M059J (cell line): ENCODE results near the gene KCNQ1OT1. TPM values are rescaled to one million over a fixed set of nuclear protein-coding genes. Genes with fewer than 3 reads are reported as not detected.

Experiments
- DNase-seq: peaks from one replicate; pipeline ENCODE4 v3.0.0-alpha.2; 2012; ENCODE audit warnings: low read depth
- total RNA-seq: library from RNA; depleted of rRNA; stranded (reverse); fragments of >200 nt; shearing (Covaris generic); gene quantifications from 2 replicates; pipeline ENCODE4 v1.2.3, GENCODE V29; 2014

KCNQ1OT1 gene
- total RNA-seq, 1 experiment from 2014 or later = 0.47 TPM

- DNase-seq = no peak
Observed at GRCh38 chr11:2584812-2585565, 114.8 kb downstream of the KCNQ1OT1 start.

GRCh38 chr11:2584434-2584811, 115.4 kb downstream of the KCNQ1OT1 start:
- DNase-seq = no peak

- no peak for DNase-seq
Observed at GRCh38 chr11:2583605-2583958, 116.2 kb downstream of the KCNQ1OT1 start.

DNA sequence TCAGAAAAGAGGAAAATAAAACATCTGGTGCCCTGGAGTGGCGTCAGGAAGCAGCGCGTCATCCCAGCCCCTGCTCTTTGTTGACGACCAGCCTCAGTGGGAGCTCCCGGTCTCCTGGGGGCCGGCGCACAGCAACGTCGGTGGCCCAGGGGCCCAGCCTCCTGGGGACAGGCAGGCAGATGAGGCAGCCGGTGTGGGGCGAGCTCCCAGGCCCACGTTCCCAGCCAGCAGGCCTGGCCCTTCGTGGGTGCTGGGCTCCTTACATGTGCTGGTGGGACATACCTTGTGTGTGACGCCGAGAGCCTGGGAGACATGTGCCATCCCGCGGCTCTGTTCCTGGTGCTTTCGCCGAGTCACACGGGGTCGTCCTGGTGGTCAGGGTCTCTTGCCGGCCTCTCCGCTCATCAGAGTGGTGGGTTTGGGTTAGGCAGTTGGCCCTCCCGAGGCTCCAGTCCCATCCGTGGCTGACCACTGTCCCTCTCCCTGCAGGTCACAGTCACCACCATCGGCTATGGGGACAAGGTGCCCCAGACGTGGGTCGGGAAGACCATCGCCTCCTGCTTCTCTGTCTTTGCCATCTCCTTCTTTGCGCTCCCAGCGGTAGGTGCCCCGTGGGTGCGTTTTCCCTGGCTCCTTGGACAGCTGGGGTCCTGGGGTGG, 116.7 kb downstream of the KCNQ1OT1 start:
- DNase-seq = no peak

DNA sequence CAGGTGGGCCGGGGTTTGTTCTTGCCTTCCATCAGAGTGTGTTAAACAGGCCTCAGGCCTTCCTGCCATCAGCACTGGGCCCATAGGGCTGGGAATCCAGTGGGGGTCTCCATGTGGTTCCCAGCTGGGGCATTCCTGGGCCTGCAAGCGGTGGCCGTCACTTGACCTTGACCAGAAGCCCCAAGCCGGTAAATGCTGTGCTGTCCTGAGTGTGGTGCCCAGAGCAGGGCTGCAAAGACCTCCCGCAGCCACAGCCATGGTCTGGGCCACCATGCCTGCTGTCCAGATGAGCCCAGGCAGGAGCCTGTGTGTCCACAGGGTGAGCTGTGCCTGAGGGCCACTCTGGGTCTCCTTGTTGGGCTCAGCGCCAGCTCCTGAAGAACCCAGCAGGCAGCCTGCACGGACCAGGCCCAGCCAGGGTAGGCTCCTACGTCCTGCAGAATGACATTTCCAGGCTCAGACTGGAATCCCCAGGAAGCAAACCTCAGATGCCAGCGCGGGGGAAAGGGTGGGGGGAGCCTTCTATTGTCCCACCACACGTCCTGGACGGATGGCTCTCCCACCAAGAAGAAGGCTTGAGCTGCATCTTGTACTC, 117.3 kb downstream of the KCNQ1OT1 start:
- no peak for DNase-seq

DNA sequence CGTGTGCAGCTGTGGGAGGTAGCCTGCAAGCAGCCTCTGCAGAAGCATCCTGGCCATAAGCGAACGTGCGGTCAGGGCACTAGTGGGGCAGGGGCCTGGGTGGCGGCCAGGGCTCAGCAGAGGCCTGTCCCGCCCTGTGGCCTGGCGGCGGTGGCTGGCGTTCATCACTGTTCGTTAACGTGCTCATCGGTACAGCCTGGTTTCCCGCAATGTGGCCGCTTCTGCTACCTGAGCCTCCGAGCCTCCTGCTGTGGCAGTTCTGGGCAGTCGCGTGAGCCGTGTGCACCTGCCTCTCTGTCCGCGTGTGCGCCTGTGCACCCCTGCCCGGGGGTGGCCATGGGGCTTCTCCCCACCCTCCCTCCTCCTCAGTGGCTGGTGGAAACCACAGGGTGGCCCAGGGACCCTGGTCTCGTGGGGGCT, 117.9 kb downstream of the KCNQ1OT1 start:
- DNase-seq = no peak

DNA sequence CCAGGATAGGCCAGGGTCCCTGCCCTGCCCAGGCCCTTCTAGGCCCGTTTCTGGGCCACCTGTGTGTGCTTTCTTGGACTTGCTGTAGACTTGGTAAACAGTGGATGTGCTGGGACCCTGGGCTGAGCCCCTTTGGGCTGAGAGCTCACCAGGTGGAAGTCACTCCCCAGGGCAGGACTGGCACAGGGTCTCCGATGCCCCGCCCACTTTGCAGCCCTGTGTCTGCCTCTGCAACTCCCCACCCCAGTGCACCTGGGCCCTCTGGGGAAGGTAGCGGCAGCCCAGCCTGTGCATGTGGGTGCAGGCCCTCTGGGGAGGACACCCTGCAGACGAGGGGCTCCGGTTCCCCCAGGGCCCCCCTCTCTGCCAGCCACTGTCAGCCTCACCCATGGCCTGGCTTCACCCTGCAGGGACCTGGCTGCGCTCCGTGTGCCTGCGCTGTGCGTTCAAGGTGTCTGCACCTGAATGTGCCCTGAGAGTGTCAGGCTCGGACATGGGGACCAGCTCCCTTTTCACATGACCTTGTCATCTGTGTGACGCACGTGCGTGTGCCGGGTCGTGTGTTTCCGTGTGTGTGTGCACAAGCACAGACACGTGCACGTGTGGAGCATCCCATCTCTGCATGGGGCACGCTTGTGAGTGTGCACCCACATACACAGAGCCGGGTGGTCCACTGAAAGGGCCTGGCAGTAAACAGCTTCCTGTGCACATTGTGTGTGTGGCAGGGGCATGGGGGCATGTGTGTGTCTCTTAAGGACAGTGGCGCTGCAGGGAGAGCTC, 118.5 kb downstream of the KCNQ1OT1 start:
- no peak for DNase-seq

DNA sequence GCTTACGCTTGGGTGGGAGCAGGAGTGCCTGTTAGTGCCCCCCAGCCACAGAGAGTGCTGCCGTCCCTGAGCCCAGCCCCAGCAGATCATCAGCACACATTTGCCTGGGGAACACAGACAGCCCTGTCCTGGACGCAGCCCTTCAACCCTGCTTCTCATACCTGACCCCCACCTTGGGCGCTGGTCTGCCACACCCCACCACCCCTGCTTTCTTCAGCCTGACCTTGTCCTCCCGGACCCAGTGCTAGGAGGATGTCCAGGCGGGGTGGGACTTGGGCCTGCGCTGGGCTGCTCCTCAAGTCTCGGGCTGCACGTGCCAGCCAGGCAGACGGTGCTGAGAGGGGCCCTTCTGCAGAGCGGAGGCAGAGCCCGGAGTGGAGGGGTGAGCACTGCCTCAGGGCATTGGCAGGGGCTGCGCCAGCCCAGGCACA, 119.2 kb downstream of the KCNQ1OT1 start:
- DNase-seq = no peak

DNA sequence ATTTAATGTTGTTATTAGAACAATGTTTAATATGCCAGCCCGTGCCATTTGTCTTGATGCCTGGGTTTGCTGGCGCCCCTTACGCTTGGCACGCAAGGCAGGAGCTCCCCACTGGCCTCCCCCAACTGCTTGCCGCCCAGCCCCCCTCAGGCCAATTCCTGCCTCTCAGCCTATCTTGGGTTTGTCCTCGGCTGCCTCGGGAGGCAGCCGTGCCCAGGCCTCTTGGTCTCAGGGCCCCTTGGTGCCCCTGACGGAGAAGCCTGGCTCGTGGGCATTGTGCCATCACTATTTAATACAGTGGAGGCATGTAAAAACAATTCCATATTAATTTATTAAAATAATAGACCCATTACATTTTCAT, 119.8 kb downstream of the KCNQ1OT1 start:
- DNase-seq = no peak

DNA sequence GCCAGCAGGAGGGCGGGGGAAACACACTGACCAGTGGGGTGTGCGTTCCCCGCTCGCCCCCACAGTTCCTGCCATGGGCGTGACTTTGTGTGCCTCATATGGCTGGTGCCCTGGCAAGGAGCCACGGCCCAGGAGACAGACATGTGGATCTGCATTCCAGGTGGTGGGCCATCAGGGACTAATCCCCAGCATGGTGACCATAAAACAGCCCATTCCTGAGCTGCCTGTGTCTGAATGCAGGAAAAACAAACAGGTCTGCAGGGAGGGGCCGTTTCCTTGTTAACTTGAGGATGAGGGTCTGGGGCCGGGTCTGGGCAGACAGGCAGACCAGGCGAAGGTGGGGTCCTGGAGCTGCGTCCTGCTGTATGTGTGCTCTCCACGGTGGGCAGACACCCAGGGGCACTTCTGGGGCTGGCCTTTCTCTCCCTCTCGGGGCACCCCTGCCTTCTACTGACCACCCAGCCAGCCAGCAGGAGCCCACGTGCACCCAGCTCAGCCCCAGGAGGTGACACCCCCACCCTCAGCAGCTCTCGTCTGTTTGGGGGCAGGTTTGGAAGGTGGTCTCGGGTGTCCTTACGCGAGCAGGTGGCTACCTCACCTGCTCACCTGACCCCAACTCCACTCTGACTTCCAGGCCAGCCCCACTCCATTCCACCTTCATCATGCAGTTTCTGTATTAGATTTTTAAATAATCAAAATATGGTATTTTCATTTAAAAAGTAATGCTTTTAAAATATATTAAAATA, 120.3 kb downstream of the KCNQ1OT1 start:
- no peak for DNase-seq

DNA sequence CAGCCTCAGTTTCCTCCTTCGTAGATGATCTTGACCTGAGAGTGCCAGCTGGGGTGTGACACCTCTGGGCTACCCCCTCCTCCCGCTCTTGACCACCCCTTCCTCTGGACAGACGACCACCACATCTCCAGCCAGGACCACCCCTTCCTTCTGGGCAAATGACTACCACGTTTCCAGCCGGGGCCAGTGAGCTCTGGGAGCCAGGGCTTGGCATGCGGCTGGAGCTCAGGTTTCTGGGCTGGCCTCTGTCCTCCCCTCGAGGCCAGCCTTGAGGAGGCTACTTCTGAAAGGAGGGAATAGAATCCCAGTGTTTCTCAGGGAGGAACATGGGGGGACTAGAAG, 120.9 kb downstream of the KCNQ1OT1 start:
- DNase-seq = no peak

GRCh38 chr11:2577991-2578928, 121.5 kb downstream of the KCNQ1OT1 start:
- no peak for DNase-seq

DNA sequence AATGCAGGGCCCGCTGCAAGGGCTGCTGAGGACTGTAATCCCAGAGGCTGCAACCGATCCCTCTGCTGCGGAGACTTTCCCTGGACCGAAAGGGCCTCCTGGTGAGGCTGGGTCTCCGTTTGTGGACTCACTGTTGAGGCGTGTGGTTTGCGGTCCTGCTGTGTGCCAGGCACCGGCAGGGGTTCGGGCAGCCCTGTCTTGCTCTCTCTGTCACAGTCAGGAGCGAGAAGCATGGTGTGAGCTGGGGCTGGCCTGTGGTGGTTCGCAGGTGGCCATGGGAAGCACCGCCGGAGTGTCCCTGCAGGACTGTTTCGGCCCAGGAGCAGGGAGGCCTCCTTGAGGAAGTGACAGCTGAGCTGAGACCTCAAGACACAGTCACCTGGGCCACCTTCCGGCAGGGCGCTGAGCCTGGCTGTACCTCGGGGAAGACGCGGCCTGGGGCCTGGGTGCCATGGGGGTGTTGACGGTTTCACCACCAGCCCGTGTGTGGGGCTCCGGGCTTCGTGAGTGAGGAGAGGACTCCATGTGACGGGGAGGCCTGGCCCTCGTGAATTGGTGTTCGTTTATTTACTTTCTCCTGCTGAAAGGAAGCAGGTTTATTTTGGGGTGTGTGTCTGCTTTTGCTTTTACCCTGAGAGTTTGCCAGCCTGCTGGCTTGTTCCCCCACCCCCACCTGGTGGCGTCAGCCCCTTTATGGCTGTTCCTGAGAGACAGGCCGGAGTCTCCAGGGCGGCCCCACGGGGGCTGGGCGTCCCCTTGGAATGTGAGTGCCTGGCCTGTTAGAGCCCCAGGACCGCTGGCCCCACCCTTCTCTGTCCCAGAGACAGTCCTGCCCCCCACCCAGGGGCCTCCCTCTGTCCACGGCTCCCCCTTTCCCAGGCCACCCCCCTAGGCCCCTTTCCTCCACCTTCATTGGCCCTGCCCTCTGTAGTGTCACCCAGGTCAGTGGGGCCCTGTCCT, 122.5 kb downstream of the KCNQ1OT1 start:
- DNase-seq = no peak

GRCh38 chr11:2576549-2576948, 123.2 kb downstream of the KCNQ1OT1 start:
- DNase-seq = no peak

- DNase-seq = no peak
Observed at GRCh38 chr11:2576111-2576510, 123.7 kb downstream of the KCNQ1OT1 start.

DNA sequence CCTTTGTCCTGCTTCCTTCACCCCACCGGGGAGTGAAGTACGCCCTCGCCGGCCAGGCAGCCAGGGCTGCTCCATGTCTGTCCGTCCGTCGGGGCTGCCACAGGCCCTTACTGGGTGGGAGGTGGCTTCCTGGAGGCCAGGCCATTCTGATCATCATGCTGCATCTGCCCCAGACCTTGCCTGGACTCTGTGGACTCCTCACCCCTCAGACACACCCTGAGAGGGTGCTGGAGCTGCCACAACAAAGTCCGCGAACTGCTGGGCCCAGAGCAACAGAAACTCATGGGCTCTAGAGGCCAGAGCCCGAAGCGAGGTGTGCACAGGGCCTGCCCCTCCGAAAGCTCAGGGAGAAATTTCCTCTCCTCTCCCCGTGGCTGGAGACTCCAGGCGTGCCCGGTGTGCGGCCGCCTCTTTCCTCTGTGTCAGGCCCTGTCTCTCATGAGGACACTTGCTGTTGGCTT, 124.2 kb downstream of the KCNQ1OT1 start:
- no peak for DNase-seq

DNA sequence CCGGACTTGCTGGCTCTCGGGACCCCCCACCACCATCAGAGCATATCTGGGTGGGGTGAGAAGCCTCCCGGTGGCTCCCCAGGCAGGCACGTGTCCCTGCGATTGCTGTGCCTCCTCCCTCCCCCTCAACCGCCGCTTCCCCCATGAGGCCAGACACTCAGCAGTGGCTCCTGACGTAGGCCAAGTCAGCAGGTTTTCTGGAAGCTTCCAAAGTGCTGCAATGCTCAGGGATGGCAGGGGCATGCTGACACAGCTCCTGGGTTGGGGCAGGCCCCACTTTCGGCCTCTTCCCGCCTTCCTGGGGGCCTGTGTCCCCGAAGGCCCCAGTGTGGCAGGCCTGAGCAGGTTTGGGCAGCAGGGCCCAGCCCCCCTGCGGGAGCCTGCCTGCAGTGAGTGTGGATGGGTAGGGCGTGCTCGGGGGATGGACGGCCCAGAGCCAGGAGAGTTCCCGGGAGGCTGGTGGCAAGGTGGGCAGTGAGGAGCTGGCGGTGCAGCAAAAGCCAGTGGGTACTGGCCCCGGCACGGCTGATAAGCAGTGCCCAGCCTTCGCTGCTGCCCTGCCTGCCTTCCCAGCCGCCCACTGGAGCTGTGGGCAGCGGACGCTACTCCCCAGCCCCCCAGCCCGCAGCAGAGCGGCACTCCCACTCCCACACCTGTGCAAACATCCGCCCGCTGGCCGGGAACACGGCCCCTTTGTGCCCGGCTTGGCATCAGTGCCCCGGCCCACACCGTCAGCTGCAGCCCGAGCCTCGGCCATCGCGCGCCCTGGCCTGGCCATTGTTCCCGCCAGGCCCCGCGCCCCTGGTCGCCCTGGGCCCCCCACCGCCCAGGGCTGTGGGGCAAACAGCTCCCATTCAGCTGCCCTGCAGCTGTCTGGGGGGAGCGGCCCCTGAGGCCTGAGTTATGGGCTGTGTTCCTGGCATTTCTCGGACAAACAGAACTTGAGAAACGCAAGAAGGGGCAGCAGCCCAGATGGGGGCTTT, 125.0 kb downstream of the KCNQ1OT1 start:
- no peak for DNase-seq

DNA sequence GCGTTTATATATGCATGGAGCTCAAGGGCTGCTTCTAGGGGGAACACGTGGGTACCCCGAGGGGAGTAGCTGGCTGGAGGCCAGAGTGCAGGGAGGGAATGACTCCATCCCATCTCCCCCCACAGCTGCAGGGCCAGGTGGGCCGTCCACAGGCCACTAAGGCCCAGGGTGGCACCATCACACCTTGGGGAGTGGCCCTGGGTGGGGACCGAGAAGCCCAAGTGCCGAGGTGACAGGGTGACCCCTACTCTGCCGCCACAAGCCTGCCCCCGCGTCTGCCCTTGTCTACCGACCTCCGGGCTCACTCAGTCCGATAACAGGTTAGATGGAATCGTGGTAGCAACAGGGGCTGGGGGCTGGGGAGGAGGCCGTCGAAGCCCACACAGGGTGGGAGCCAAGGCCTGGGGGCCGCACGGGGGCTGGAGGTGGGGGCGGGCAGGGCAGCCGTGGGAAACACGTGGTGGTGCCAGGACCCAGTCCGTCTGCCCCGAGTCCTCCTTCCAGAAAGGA, 125.7 kb downstream of the KCNQ1OT1 start:
- no peak for DNase-seq
